Adrenal gland (tissue), 12 donors: ENCODE data around the gene LMO7. TPM values are rescaled to one million over a fixed set of nuclear protein-coding genes. Genes with fewer than 3 reads are reported as not detected.

Experiments
- DNase-seq, 7 donors: peaks; one replicate each; pipeline ENCODE4 v3.0.0-alpha.2; 2019 to 2020
- H3K27ac ChIP-seq, 5 donors: fragments of 200-600 bp; sonication (generic) in 4 of 5; 1 replicate in 3 of 5; 2 replicates in 2 of 5; pipeline versions ENCODE4 v1.5.1 to v1.8.0; 2016 to 2020; ENCODE audit warnings: mild to moderate bottlenecking in 1 of 5
- H3K27me3 ChIP-seq: fragments of 200-600 bp; 2 replicates; pipeline ENCODE4 v1.8.0; 2021
- H3K36me3 ChIP-seq, 2 donors: fragments of 200-600 bp; replicated peaks in 1 of 2; 1 replicate in 1 of 2; 2 replicates in 1 of 2; pipeline versions ENCODE4 v1.5.1 to v1.8.0; 2018 to 2022
- H3K4me1 ChIP-seq, 2 donors: fragments of 200-600 bp; replicated peaks in 1 of 2; 1 replicate in 1 of 2; 2 replicates in 1 of 2; pipeline versions ENCODE4 v1.5.1 to v1.8.0; 2018 to 2021
- H3K4me3 ChIP-seq, 4 donors: fragments of 200-600 bp; sonication (generic) in 3 of 4; one replicate each; pipeline ENCODE4 v1.5.1; 2016 to 2018
- H3K9me3 ChIP-seq, 3 donors: fragments of 200-600 bp; sonication (generic) in 1 of 3; replicated peaks in 1 of 3; 1 replicate in 2 of 3; 2 replicates in 1 of 3; pipeline versions ENCODE4 v1.5.1 to v1.8.0; 2016 to 2021
- CTCF ChIP-seq, 6 experiments: fragments of 450-650 bp in 4 of 6; fragments of 200-600 bp in 2 of 6; sonication (generic) in 1 of 6; IDR thresholded peaks; 1 replicate in 5 of 6; 2 replicates in 1 of 6; pipeline versions ENCODE4 v1.5.1 to v1.8.0; 2016 to 2021; ENCODE audit warnings: antibody characterized with exemption in 6 of 6, mild to moderate bottlenecking in 2 of 6, moderate library complexity in 1 of 6
- POLR2A ChIP-seq, 2 donors: fragments of 450-650 bp; IDR thresholded peaks; one replicate each; pipeline ENCODE4 v1.6.1; 2017; ENCODE audit warnings: antibody characterized with exemption in 2 of 2, mild to moderate bottlenecking in 2 of 2, moderate library complexity in 1 of 2
- WGBS, 4 donors: extraction: QIAGEN DNeasy Blood & Tissue Kit in 2 of 4; methylation state at CpG; one replicate each; pipeline versions ENCODE4 v1.1.5 to v1.1.7; 2013 to 2017; 5-methylcytosine and 5-hydroxymethylcytosine counted together
- intact Hi-C, 2 donors: fragments of 100-400 bp; cut with DNase I; formaldehyde crosslinking; loops; one replicate each; pipeline versions ENCODE4 v1.14.1 to v1.15.0; 2022 to 2023
- polyA plus RNA-seq, 3 donors: library from polyadenylated mRNA; stranded (reverse); fragments of 200-250 nt in 2 of 3; fragments of 350-450 nt in 1 of 3; fragmentation: Illumina TruSeq in 1 of 3; extraction: RNeasy Lipid Tissue Mini Kit (QIAGEN cat#74804) in 1 of 3; gene quantifications; one replicate each; pipeline ENCODE4 v1.2.3, GENCODE V29; 2013 to 2014
- total RNA-seq, 9 donors: library from RNA; depleted of rRNA in 4 of 9; stranded (reverse); fragments of >200 nt in 4 of 9; fragments of 120-200 nt in 1 of 9; fragmentation: NEBNext Ultra II Directional in 1 of 9; extraction: Animal tissue kit (Norgen Biotek cat#: 25700) in 1 of 9; gene quantifications; one replicate each; pipeline versions ENCODE4 v1.1.0 to v1.2.4, GENCODE V29; 2013 to 2023
- donor health status: healthy with polysubstance abuse.
- donor health status: Bipolar disorder and iron deficiency.
- donor health status: DM: yes; HTN: yes; CAD: no.
- donor health status: DM: no; HTN: no; CAD: no.
- donor health status: DM: no; HTN: no; CAD: no.
- donor health status: DM: yes; HTN: yes; CAD: no.

The LMO7 gene
- total and polyA plus RNA-seq, 12 donors: 7.4 to 39.7 (median 11.4) TPM

- intact Hi-C loops: no loop called here
- no peaks in the 10 kb centered on the region for H3K27me3 ChIP-seq
- no peaks in the 10 kb centered on the region for H3K36me3 ChIP-seq
- no peak for DNase-seq
- WGBS, 4 donors: 91 to 95% (median 92%) methylated on average over 5 of the region's 5 CpGs
- no peaks in the 10 kb centered on the region for H3K4me1 ChIP-seq
- TF ChIP-seq CTCF (IDR thresholded peaks at IDR 0.05) (no peak), POLR2A (IDR thresholded peaks at IDR 0.05) (no peak)
- no peaks in the 10 kb centered on the region for H3K9me3 ChIP-seq
- no peak overlapping the region for H3K27ac ChIP-seq
- no peak overlapping the region for H3K4me3 ChIP-seq
Measured at GRCh38 chr13:75802161-75802560, 166.0 kb downstream of the LMO7 start.

DNA sequence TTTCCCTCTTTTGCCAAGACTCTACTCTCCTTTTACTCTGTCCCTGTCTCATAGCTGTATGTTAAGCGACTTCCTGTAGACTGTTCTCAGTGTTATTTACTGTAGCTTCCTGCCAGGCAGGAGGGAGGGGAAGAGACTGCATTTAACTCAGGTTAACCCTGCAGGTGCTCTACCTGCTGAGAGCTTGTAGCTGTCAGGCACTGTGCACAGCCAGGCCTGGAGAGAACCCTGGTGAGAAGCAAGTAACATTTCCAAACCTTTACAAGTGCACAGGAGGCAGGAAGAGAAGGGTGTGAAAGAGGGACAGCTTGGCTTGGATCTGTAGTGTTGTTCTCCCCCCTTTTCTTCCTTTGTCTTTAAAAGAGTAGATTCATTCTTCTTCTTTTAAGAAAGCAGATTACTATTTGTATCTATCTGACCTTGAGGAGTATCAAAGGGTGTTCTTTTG, 167.1 kb downstream of the LMO7 start:
- H3K27me3 ChIP-seq: no peaks in the 10 kb centered on the region
- TF ChIP-seq POLR2A (IDR thresholded peaks at IDR 0.05) (no peak), CTCF (IDR thresholded peaks at IDR 0.05) (no peak)
- 38 to 85% (median 64%) methylated on average over 1 of the region's 1 CpG for WGBS, 4 donors
- no peak overlapping the region for H3K4me3 ChIP-seq
- H3K27ac ChIP-seq: no peak overlapping the region
- intact Hi-C loops: no loop called here
- no peaks in the 10 kb centered on the region for H3K4me1 ChIP-seq
- no peaks in the 10 kb centered on the region for H3K9me3 ChIP-seq
- no peak for DNase-seq
- H3K36me3 ChIP-seq: no peaks in the 10 kb centered on the region

DNA sequence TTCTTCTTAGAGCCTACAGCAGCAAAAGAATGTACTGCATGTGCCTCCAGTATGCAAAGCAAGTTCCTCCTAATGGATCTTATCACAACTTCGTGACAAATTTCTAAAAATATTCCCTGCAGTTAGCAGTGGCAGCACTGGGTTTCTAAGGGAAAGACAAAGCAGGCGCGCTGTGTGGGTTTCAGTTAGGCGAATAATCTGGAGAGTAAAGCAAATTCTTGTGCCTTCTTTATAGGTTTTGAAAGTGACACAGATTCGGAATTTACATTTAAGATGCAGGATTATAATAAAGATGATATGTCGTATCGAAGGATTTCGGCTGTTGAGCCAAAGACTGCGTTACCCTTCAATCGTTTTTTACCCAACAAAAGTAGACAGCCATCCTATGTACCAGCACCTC, 167.9 kb downstream of the LMO7 start:
- intact Hi-C loops: no loop called here

DNA sequence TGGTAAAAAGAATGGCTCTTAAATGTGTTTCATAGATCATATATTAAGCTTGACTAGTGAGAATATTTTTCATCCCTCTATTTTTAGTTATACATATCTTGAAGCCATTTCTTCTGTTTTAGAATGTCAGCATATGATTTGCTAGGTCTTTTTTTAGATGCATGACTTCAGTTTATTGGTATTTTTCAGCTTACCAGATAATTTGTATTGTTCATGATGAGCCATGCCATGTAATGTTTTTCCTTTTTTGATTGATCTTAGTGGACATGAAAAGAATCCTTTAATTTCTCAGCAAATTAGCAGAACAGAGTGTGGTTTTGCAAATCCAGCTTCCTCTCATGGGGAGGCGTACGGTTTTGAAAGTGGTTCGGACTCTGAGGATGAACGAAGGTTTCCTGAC, 168.5 kb downstream of the LMO7 start:
- TF ChIP-seq POLR2A (IDR thresholded peaks at IDR 0.05) (no peak), CTCF (IDR thresholded peaks at IDR 0.05) (no peak)
- Histone ChIP-seq H3K27me3 (no peaks in the 10 kb centered on the region), H3K4me1 (no peaks in the 10 kb centered on the region), H3K4me3 (no peak overlapping the region), H3K27ac (no peak overlapping the region), H3K36me3 (no peaks in the 10 kb centered on the region), H3K9me3 (no peaks in the 10 kb centered on the region)
- intact Hi-C loops: no loop called here
- 94 to 96% (median 96%) methylated on average over 4 of the region's 4 CpGs for WGBS, 4 donors
- DNase-seq: no peak

More for the DNA sequence above, 167.9 kb downstream of the LMO7 start:
- no peak for TF ChIP-seq CTCF (IDR thresholded peaks at IDR 0.05)
- TF ChIP-seq POLR2A (IDR thresholded peaks at IDR 0.05): no peak
- no peak overlapping the region for H3K4me3 ChIP-seq
- no peaks in the 10 kb centered on the region for H3K4me1 ChIP-seq
- no peaks in the 10 kb centered on the region for H3K27me3 ChIP-seq
- no peak overlapping the region for H3K27ac ChIP-seq
- H3K9me3 ChIP-seq: no peaks in the 10 kb centered on the region
- WGBS, 4 donors: 88 to 95% (median 90%) methylated on average over 10 of the region's 10 CpGs
- no peaks in the 10 kb centered on the region for H3K36me3 ChIP-seq
- DNase-seq: no peak
